K562 (cell line): ENCODE measurements around the gene AKIRIN1.

Experiments used
- EGR1 ChIP-seq: fragments of 450-650 bp; conservative IDR thresholded peaks from 2 replicates; pipeline ENCODE4 v1.6.1; 2017; ENCODE audit warnings: mild to moderate bottlenecking
- HDAC6 ChIP-seq: IDR thresholded peaks from 2 replicates; pipeline ENCODE4 v1.6.1; 2012; ENCODE audit warnings: low read depth, mild to moderate bottlenecking, control low read depth, inconsistent platforms, low read length, moderate library complexity
- HMG20B ChIP-seq: fragments of 250-450 bp; sonication (Bioruptor Pico); IDR thresholded peaks from 2 replicates; pipeline ENCODE4 v1.5.0; 2021; ENCODE audit warnings: mild to moderate bottlenecking
- JUNB ChIP-seq: fragments of 450-650 bp; formaldehyde crosslinking; conservative IDR thresholded peaks from 2 replicates; pipeline ENCODE4 v1.4.0; 2020; ENCODE audit warnings: mild to moderate bottlenecking
- PHB2 ChIP-seq: fragments of 450-650 bp; IDR thresholded peaks from 2 replicates; pipeline ENCODE4 v1.6.1; 2017; ENCODE audit warnings: low read depth
- TEAD2 ChIP-seq: fragments of 450-650 bp; IDR thresholded peaks from 2 replicates; pipeline ENCODE4 v1.6.1; 2016; ENCODE audit warnings: missing genetic modification characterization, control low read depth, missing compliant biosample characterization
- XRCC4 ChIP-seq: IDR thresholded peaks from one replicate; pipeline ENCODE4 v1.6.1; 2011; ENCODE audit not compliant: insufficient read depth, insufficient read length; ENCODE audit errors: extremely low read depth
- ZNF589 ChIP-seq: fragments of 200-800 bp; sonication (Bioruptor generic); IDR thresholded peaks from 2 replicates; pipeline ENCODE4 v1.6.1; 2016; ENCODE audit warnings: low read depth, missing genetic modification characterization, missing compliant biosample characterization

DNA sequence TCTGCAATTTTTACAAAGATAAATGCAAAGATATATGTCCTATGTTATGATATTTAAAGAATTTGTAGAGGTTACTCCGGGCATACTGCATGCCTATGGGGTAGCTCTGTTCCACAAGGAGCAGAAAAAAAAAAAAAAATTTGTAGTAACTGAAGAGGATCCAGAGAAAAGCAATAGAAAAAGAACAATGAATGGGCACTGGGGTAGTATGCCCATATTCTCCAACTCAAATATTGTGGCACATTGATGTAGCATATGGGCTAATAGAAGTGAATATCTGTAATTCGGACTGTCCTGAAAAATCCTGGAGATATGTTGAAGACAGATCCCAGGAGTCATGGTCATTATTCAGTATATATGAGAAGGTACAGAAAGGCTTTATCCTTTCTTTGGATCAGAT lies 1.1 kb upstream of the AKIRIN1 start:
- no peak for TF ChIP-seq HMG20B
- no peak for TF ChIP-seq HDAC6
- TF ChIP-seq EGR1: no peak
- no peak for TF ChIP-seq TEAD2 (tag)
- no peak for TF ChIP-seq JUNB (CRISPR knock-in tag)
- TF ChIP-seq ZNF589: no peak
- TF ChIP-seq PHB2: no peak
- no peak for TF ChIP-seq XRCC4
